ENCODE results near the gene SIK3.

SIK3 gene

GRCh38 chr11:116892374-116892773 lies 205.9 kb downstream of the SIK3 start:
- Histone ChIP-seq H3K9me3 (ENCODE audit: insufficient read depth, low read length, severe bottlenecking) (no peaks in the 10 kb centered on the region), H4K20me1 (ENCODE audit: insufficient read depth, low read length) (no peaks in the 10 kb centered on the region), H3K4me1 (ENCODE audit: insufficient read depth, low read length) (no peaks in the 10 kb centered on the region), H3K9ac (ENCODE audit: low read depth, low read length) (no peak overlapping the region), H3K36me3 (ENCODE audit: insufficient read depth, low read length) (peaks cover 32% of the 10 kb centered on the region), H3K4me3 (ENCODE audit: low read depth in 1 of 2, low read length in 2 of 2) (no peak overlapping the region), H2AFZ (ENCODE audit: low read depth, low read length) (no peak overlapping the region), H3K27ac (ENCODE audit: low read length) (no peak overlapping the region), H3K27me3 (ENCODE audit: insufficient read depth, low read length, poor library complexity) (no peaks in the 10 kb centered on the region), H3K79me2 (ENCODE audit: insufficient read depth, low read length) (no peaks in the 10 kb centered on the region), H3K4me2 (ENCODE audit: insufficient read depth, low read length) (no peak overlapping the region)
- ATAC-seq (ENCODE audit: insufficient read depth, low read depth): no peak
- no peak for DNase-seq
- TF ChIP-seq CTCF (IDR thresholded peaks at IDR 0.05; ENCODE audit: borderline replicate concordance, extremely low read depth, low read length, poor library complexity, severe bottlenecking) (no peak), EZH2 (IDR thresholded peaks at IDR 0.05; ENCODE audit: borderline replicate concordance, low read depth, low read length, severe bottlenecking) (no peak)

GRCh38 chr11:116891746-116892145 lies 206.5 kb downstream of the SIK3 start:
- Histone ChIP-seq H3K36me3 (ENCODE audit: insufficient read depth, low read length) (peaks cover 32% of the 10 kb centered on the region), H3K9me3 (ENCODE audit: insufficient read depth, low read length, severe bottlenecking) (no peaks in the 10 kb centered on the region), H2AFZ (ENCODE audit: low read depth, low read length) (no peak overlapping the region), H3K4me2 (ENCODE audit: insufficient read depth, low read length) (no peak overlapping the region), H3K27me3 (ENCODE audit: insufficient read depth, low read length, poor library complexity) (no peaks in the 10 kb centered on the region), H3K9ac (ENCODE audit: low read depth, low read length) (no peak overlapping the region), H3K4me1 (ENCODE audit: insufficient read depth, low read length) (no peaks in the 10 kb centered on the region), H3K79me2 (ENCODE audit: insufficient read depth, low read length) (no peaks in the 10 kb centered on the region), H3K4me3 (ENCODE audit: low read depth in 1 of 2, low read length in 2 of 2) (no peak overlapping the region), H4K20me1 (ENCODE audit: insufficient read depth, low read length) (no peaks in the 10 kb centered on the region), H3K27ac (ENCODE audit: low read length) (no peak overlapping the region)
- DNase-seq (no peak), ATAC-seq (ENCODE audit: insufficient read depth, low read depth) (no peak)
- TF ChIP-seq CTCF (IDR thresholded peaks at IDR 0.05; ENCODE audit: borderline replicate concordance, extremely low read depth, low read length, poor library complexity, severe bottlenecking) (no peak), EZH2 (IDR thresholded peaks at IDR 0.05; ENCODE audit: borderline replicate concordance, low read depth, low read length, severe bottlenecking) (no peak)

GRCh38 chr11:116890607-116891006 lies 207.6 kb downstream of the SIK3 start:
- Histone ChIP-seq H3K9ac (ENCODE audit: low read depth, low read length) (no peak overlapping the region), H3K4me3 (ENCODE audit: low read depth in 1 of 2, low read length in 2 of 2) (no peak overlapping the region), H3K79me2 (ENCODE audit: insufficient read depth, low read length) (no peaks in the 10 kb centered on the region), H2AFZ (ENCODE audit: low read depth, low read length) (no peak overlapping the region), H4K20me1 (ENCODE audit: insufficient read depth, low read length) (no peaks in the 10 kb centered on the region), H3K4me1 (ENCODE audit: insufficient read depth, low read length) (no peaks in the 10 kb centered on the region), H3K9me3 (ENCODE audit: insufficient read depth, low read length, severe bottlenecking) (no peaks in the 10 kb centered on the region), H3K36me3 (ENCODE audit: insufficient read depth, low read length) (peaks cover 22% of the 10 kb centered on the region; the same call in 1 of the 2 replicates), H3K27ac (ENCODE audit: low read length) (no peak overlapping the region), H3K4me2 (ENCODE audit: insufficient read depth, low read length) (no peak overlapping the region), H3K27me3 (ENCODE audit: insufficient read depth, low read length, poor library complexity) (no peaks in the 10 kb centered on the region)
- DNase-seq: no peak
- no peak for TF ChIP-seq CTCF (IDR thresholded peaks at IDR 0.05; ENCODE audit: borderline replicate concordance, extremely low read depth, low read length, poor library complexity, severe bottlenecking)
- TF ChIP-seq EZH2 (IDR thresholded peaks at IDR 0.05; ENCODE audit: borderline replicate concordance, low read depth, low read length, severe bottlenecking): no peak
- ATAC-seq (ENCODE audit: insufficient read depth, low read depth): no peak

GRCh38 chr11:116890193-116890592 lies 208.0 kb downstream of the SIK3 start:
- H3K4me1 ChIP-seq (ENCODE audit: insufficient read depth, low read length): no peaks in the 10 kb centered on the region
- H2AFZ ChIP-seq (ENCODE audit: low read depth, low read length): no peak overlapping the region
- no peaks in the 10 kb centered on the region for H3K9me3 ChIP-seq (ENCODE audit: insufficient read depth, low read length, severe bottlenecking)
- H3K4me3 ChIP-seq (ENCODE audit: low read depth in 1 of 2, low read length in 2 of 2): no peak overlapping the region
- no peak overlapping the region for H3K9ac ChIP-seq (ENCODE audit: low read depth, low read length)
- ATAC-seq (ENCODE audit: insufficient read depth, low read depth): peak; percentile 85
- H3K27me3 ChIP-seq (ENCODE audit: insufficient read depth, low read length, poor library complexity): no peaks in the 10 kb centered on the region
- peak overlapping the region; percentile 26; the same call in 1 of the 2 replicates for H3K27ac ChIP-seq (ENCODE audit: low read length)
- H3K4me2 ChIP-seq (ENCODE audit: insufficient read depth, low read length): no peak overlapping the region
- no peak for TF ChIP-seq EZH2 (IDR thresholded peaks at IDR 0.05; ENCODE audit: borderline replicate concordance, low read depth, low read length, severe bottlenecking)
- TF ChIP-seq CTCF (IDR thresholded peaks at IDR 0.05; ENCODE audit: borderline replicate concordance, extremely low read depth, low read length, poor library complexity, severe bottlenecking): no peak
- H3K79me2 ChIP-seq (ENCODE audit: insufficient read depth, low read length): no peaks in the 10 kb centered on the region
- H4K20me1 ChIP-seq (ENCODE audit: insufficient read depth, low read length): no peaks in the 10 kb centered on the region
- H3K36me3 ChIP-seq (ENCODE audit: insufficient read depth, low read length): peaks cover 18% of the 10 kb centered on the region; the same call in 1 of the 2 replicates
- peak; percentile 24 for DNase-seq
